RWPE2 (cell line): Measurements from ENCODE around the gene PLSCR5.

Experiments
- ATAC-seq: fragments of 200-7000 bp; cut with Tn5 transposase; 3 replicates; pipeline ENCODE4 v1.9.1; 2021; ENCODE audit warnings: low read depth
- DNase-seq: peaks from one replicate; pipeline ENCODE4 v3.0.0-alpha.2; 2020; ENCODE audit warnings: low spot score
- H3K27ac ChIP-seq: fragments of 450-650 bp; 2 replicates; pipeline ENCODE4 v1.5.1; 2017; ENCODE audit warnings: mild to moderate bottlenecking; ENCODE audit not compliant: poor library complexity, severe bottlenecking
- H3K27me3 ChIP-seq: fragments of 250-450 bp; sonication (Bioruptor Pico); 2 replicates; pipeline ENCODE4 v1.5.1; 2021; ENCODE audit warnings: mild to moderate bottlenecking, moderate library complexity; ENCODE audit not compliant: insufficient read depth, poor library complexity, severe bottlenecking
- H3K36me3 ChIP-seq: fragments of 250-450 bp; sonication (Bioruptor Pico); 2 replicates; pipeline ENCODE4 v1.5.1; 2020; ENCODE audit warnings: low read depth, mild to moderate bottlenecking, moderate library complexity
- H3K4me1 ChIP-seq: fragments of 250-450 bp; sonication (Bioruptor Pico); 2 replicates; pipeline ENCODE4 v1.5.1; 2021; ENCODE audit warnings: mild to moderate bottlenecking, moderate library complexity; ENCODE audit not compliant: insufficient read depth, poor library complexity, severe bottlenecking
- H3K4me3 ChIP-seq: fragments of 250-450 bp; sonication (Bioruptor Pico); 2 replicates; pipeline ENCODE4 v1.5.1; 2021; ENCODE audit warnings: mild to moderate bottlenecking, moderate library complexity; ENCODE audit not compliant: severe bottlenecking
- H3K9me3 ChIP-seq: fragments of 250-450 bp; sonication (Bioruptor Pico); 2 replicates; pipeline ENCODE4 v1.5.1; 2021; ENCODE audit warnings: mild to moderate bottlenecking, moderate library complexity; ENCODE audit not compliant: severe bottlenecking
- CTCF ChIP-seq: fragments of 450-650 bp; IDR thresholded peaks from one replicate; pipeline ENCODE4 v1.5.1; 2017; ENCODE audit warnings: mild to moderate bottlenecking, moderate library complexity; ENCODE audit not compliant: poor library complexity, severe bottlenecking

Gene PLSCR5

GRCh38 chr3:146640955-146641867 is 36.1 kb upstream of the PLSCR5 start:
- no peaks in the 10 kb centered on the region for H3K9me3 ChIP-seq
- no peak for DNase-seq

GRCh38 chr3:146640361-146640760 is 35.2 kb upstream of the PLSCR5 start:
- Histone ChIP-seq H3K36me3 (no peaks in the 10 kb centered on the region), H3K4me3 (no peak overlapping the region), H3K9me3 (no peaks in the 10 kb centered on the region), H3K27ac (no peak overlapping the region), H3K4me1 (no peaks in the 10 kb centered on the region), H3K27me3 (no peaks in the 10 kb centered on the region)
- DNase-seq (no peak), ATAC-seq (no peak)
- no peak for TF ChIP-seq CTCF

More at GRCh38 chr3:146640955-146641867, 36.1 kb upstream of the PLSCR5 start:
- peak; percentile 85 for TF ChIP-seq CTCF
- peak; percentile 66; the same call in 1 of the 3 replicates for ATAC-seq
- Histone ChIP-seq H3K4me3 (no peak overlapping the region), H3K4me1 (no peaks in the 10 kb centered on the region), H3K36me3 (no peaks in the 10 kb centered on the region), H3K27ac (no peak overlapping the region), H3K27me3 (no peaks in the 10 kb centered on the region)

GRCh38 chr3:146638718-146639117 is 33.6 kb upstream of the PLSCR5 start:
- Histone ChIP-seq H3K36me3 (no peaks in the 10 kb centered on the region), H3K27me3 (no peaks in the 10 kb centered on the region), H3K9me3 (no peaks in the 10 kb centered on the region), H3K4me3 (no peak overlapping the region), H3K27ac (no peak overlapping the region), H3K4me1 (no peaks in the 10 kb centered on the region)
- peak; percentile 78 for TF ChIP-seq CTCF
- DNase-seq (no peak), ATAC-seq (no peak)

GRCh38 chr3:146637871-146638270 is 32.7 kb upstream of the PLSCR5 start:
- ATAC-seq (no peak), DNase-seq (no peak)
- Histone ChIP-seq H3K27me3 (no peaks in the 10 kb centered on the region), H3K27ac (no peak overlapping the region), H3K4me3 (no peak overlapping the region), H3K4me1 (no peaks in the 10 kb centered on the region), H3K9me3 (no peaks in the 10 kb centered on the region), H3K36me3 (no peaks in the 10 kb centered on the region)
- TF ChIP-seq CTCF = no peak

- no peak for DNase-seq
- Histone ChIP-seq H3K4me3 (no peak overlapping the region), H3K36me3 (no peaks in the 10 kb centered on the region), H3K27me3 (no peaks in the 10 kb centered on the region), H3K27ac (no peak overlapping the region), H3K9me3 (no peaks in the 10 kb centered on the region), H3K4me1 (no peaks in the 10 kb centered on the region)
- TF ChIP-seq CTCF = no peak
- ATAC-seq = no peak
Observed at GRCh38 chr3:146636881-146637280, 31.7 kb upstream of the PLSCR5 start.
